K562 (cell line): ENCODE measurements around the gene ENTPD6.

ENCODE experiments used
- ATF2 ChIP-seq: sonication (generic); formaldehyde crosslinking; IDR thresholded peaks from 2 replicates; pipeline ENCODE4 v1.8.1; 2022; ENCODE audit warnings: missing genetic modification reagents
- BDP1 ChIP-seq: IDR thresholded peaks from 3 replicates; pipeline ENCODE4 v1.6.1; 2011; ENCODE audit not compliant: insufficient read length, insufficient read depth
- CTCF ChIP-seq, 3 experiments: IDR thresholded peaks in 2 of 3; conservative IDR thresholded peaks in 1 of 3; 2 replicates each; pipeline ENCODE4 v1.5.1; 2011 to 2012; ENCODE audit warnings: low read length in 3 of 3, mild to moderate bottlenecking in 3 of 3, control low read depth in 2 of 3, improper control_type of control experiment in 1 of 3, inconsistent platforms in 1 of 3, low read depth in 1 of 3, mixed read lengths in 1 of 3, moderate library complexity in 1 of 3; ENCODE audit not compliant: insufficient read depth in 2 of 3
- JUND ChIP-seq, 2 experiments: IDR thresholded peaks; 2 replicates in 1 of 2; 3 replicates in 1 of 2; pipeline ENCODE4 v1.6.1; 2011; ENCODE audit warnings: borderline replicate concordance in 2 of 2, low read depth in 2 of 2, low read length in 2 of 2, improper control_type of control experiment in 1 of 2, missing biosample characterization in 1 of 2, missing genetic modification characterization in 1 of 2, missing genetic modification reagents in 1 of 2
- NR3C1 ChIP-seq: sonication (generic); formaldehyde crosslinking; IDR thresholded peaks from 2 replicates; pipeline ENCODE4 v1.8.1; 2022; ENCODE audit warnings: missing genetic modification reagents
- SMAD4 ChIP-seq: fragments of 250-450 bp; sonication (Bioruptor Pico); conservative IDR thresholded peaks from 2 replicates; pipeline ENCODE4 v1.8.0; 2021; ENCODE audit warnings: inconsistent platforms, mild to moderate bottlenecking, moderate library complexity
- SNRNP70 ChIP-seq: fragments of 200-400 bp; formaldehyde crosslinking; optimal IDR thresholded peaks from 2 replicates; pipeline ENCODE3; 2017; ENCODE audit warnings: low read depth, low read length
- TCF7L2 ChIP-seq: fragments of 150-350 bp; IDR thresholded peaks from 2 replicates; pipeline ENCODE4 v1.6.1; 2016; ENCODE audit warnings: low read depth, mild to moderate bottlenecking, low read length, moderate library complexity

GRCh38 chr20:25247000-25247517, 51.5 kb downstream of the ENTPD6 start:
- TF ChIP-seq JUND (IDR thresholded peaks at IDR 0.05; ENCODE audit: borderline replicate concordance, low read depth, low read length) (no peak; the same call in 1 of the 2 replicates), JUND (tag; IDR thresholded peaks at IDR 0.05; ENCODE audit: borderline replicate concordance, low read depth, low read length) (no peak; the same call in 2 of the 3 replicates), SMAD4 (CRISPR knock-in tag) (no peak), CTCF (IDR thresholded peaks at IDR 0.05 in 2 of 3, conservative IDR thresholded peaks at IDR 0.05 in 1 of 3; ENCODE audit: insufficient read depth in 2 of 3, low read depth in 1 of 3, low read length in 3 of 3) (peak; percentile 51 to 61 (median 54)), SNRNP70 (no peak), NR3C1 (CRISPR knock-in tag) (no peak), ATF2 (CRISPR knock-in tag) (no peak), BDP1 (no peak), TCF7L2 (no peak)
